Prostate gland (tissue), 2 donors: ENCODE data around the gene RGS9.

Source experiments
- POLR2A ChIP-seq: fragments of 450-650 bp; IDR thresholded peaks from one replicate; pipeline ENCODE4 v1.6.1; 2016; ENCODE audit warnings: antibody characterized with exemption, mild to moderate bottlenecking
- TF ChIP-seq, protein P1 (sequence below), 4 experiments: fragments of 200-600 bp in 2 of 4; fragments of 450-650 bp in 2 of 4; sonication (generic) in 2 of 4; IDR thresholded peaks; 1 replicate in 3 of 4; 2 replicates in 1 of 4; pipeline ENCODE4 v1.5.1; 2016 to 2019; ENCODE audit warnings: antibody characterized with exemption in 4 of 4, mild to moderate bottlenecking in 2 of 4, moderate library complexity in 2 of 4

DNA sequence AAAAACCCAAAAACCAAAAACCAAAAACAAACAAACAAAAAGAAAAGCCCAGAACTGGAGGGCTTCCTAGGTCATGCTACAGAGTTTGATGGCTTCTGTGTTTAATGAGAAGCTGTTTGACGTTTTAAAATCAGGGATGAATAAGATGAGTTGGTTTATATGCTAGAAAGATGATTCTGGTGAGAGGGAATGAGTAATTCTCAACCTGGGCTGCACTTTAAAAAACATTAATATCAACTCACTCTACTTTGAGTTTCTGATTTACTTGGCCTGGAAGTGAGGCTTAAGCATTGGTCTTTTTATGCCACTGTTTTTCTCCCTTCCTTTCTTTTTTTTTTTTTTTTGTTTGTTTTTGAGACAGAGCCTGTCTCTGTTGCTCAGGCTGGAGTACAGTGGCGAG is 5.1 kb downstream of the RGS9 start:
- TF ChIP-seq, protein P1, sequence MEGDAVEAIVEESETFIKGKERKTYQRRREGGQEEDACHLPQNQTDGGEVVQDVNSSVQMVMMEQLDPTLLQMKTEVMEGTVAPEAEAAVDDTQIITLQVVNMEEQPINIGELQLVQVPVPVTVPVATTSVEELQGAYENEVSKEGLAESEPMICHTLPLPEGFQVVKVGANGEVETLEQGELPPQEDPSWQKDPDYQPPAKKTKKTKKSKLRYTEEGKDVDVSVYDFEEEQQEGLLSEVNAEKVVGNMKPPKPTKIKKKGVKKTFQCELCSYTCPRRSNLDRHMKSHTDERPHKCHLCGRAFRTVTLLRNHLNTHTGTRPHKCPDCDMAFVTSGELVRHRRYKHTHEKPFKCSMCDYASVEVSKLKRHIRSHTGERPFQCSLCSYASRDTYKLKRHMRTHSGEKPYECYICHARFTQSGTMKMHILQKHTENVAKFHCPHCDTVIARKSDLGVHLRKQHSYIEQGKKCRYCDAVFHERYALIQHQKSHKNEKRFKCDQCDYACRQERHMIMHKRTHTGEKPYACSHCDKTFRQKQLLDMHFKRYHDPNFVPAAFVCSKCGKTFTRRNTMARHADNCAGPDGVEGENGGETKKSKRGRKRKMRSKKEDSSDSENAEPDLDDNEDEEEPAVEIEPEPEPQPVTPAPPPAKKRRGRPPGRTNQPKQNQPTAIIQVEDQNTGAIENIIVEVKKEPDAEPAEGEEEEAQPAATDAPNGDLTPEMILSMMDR (IDR thresholded peaks at IDR 0.05), result no peak
- TF ChIP-seq POLR2A, result no peak
